ENCODE measurements around the gene DSG3.

Gene DSG3

GRCh38 chr18:31444142-31444541 is 3.4 kb upstream of the DSG3 start:
- 100% methylated on average over 1 of the region's 2 CpGs for WGBS (ENCODE audit: insufficient coverage)
- no peak for DNase-seq
- POLR2A ChIA-PET: no interaction called here
- Histone ChIP-seq H3K27me3 (replicated peaks in 2 of 5; ENCODE audit: control insufficient read depth in 4 of 5, insufficient read depth in 5 of 5, low read length in 4 of 5) (no peaks in the 10 kb centered on the region), H3K4me1 (ENCODE audit: control extremely low read depth in 1 of 4, control insufficient read depth in 4 of 4, insufficient read depth in 4 of 4, low read length in 3 of 4) (no peaks in the 10 kb centered on the region), H3K27ac (ENCODE audit: insufficient read depth in 1 of 2, low read depth in 1 of 2, low read length in 2 of 2, poor library complexity in 1 of 2, severe bottlenecking in 2 of 2) (no peak overlapping the region), H3K36me3 (ENCODE audit: control insufficient read depth in 4 of 4, insufficient read depth in 4 of 4, low read length in 3 of 4) (no peaks in the 10 kb centered on the region), H3K9me3 (ENCODE audit: control extremely low read depth in 1 of 5, control insufficient read depth in 4 of 5, insufficient read depth in 2 of 5, low read depth in 1 of 5, low read length in 4 of 5) (no peaks in the 10 kb centered on the region), H3K4me3 (ENCODE audit: control insufficient read depth in 1 of 7, extremely low read depth in 1 of 7, insufficient read depth in 4 of 7, low read depth in 2 of 7, low read length in 6 of 7) (no peak overlapping the region)
- CTCF ChIA-PET: no interaction called here

DNA sequence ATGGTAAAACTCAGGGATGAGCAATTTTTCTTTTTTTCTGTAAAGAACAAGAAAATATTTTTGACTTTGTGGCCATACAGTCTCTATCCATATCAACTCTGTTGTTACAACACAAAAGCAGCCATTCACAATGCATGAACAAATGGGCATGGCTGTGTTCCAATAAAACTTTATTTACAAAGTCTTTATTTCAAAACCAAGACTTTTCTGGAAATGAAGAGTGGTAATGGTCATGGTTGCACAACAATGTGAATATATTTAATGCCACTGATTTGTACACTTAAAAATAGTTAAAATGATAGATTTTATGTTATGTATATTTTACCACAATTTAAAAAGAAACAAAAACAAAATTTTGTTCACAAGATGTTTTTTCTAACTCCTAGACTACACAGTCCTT is 1.6 kb upstream of the DSG3 start:
- Histone ChIP-seq H3K27me3 (replicated peaks in 2 of 5; ENCODE audit: control insufficient read depth in 4 of 5, insufficient read depth in 5 of 5, low read length in 4 of 5) (no peaks in the 10 kb centered on the region), H3K4me1 (ENCODE audit: control extremely low read depth in 1 of 4, control insufficient read depth in 4 of 4, insufficient read depth in 4 of 4, low read length in 3 of 4) (no peaks in the 10 kb centered on the region), H3K36me3 (ENCODE audit: control insufficient read depth in 4 of 4, insufficient read depth in 4 of 4, low read length in 3 of 4) (no peaks in the 10 kb centered on the region), H3K9me3 (ENCODE audit: control extremely low read depth in 1 of 5, control insufficient read depth in 4 of 5, insufficient read depth in 2 of 5, low read depth in 1 of 5, low read length in 4 of 5) (no peaks in the 10 kb centered on the region), H3K27ac (ENCODE audit: insufficient read depth in 1 of 2, low read depth in 1 of 2, low read length in 2 of 2, poor library complexity in 1 of 2, severe bottlenecking in 2 of 2) (no peak overlapping the region), H3K4me3 (ENCODE audit: control insufficient read depth in 1 of 7, extremely low read depth in 1 of 7, insufficient read depth in 4 of 7, low read depth in 2 of 7, low read length in 6 of 7) (no peak overlapping the region)
- POLR2A ChIA-PET: no interaction called here
- no peak for DNase-seq
- CTCF ChIA-PET: no interaction called here

- Histone ChIP-seq H3K4me1 (ENCODE audit: control extremely low read depth in 1 of 4, control insufficient read depth in 4 of 4, insufficient read depth in 4 of 4, low read length in 3 of 4) (no peaks in the 10 kb centered on the region), H3K27ac (ENCODE audit: insufficient read depth in 1 of 2, low read depth in 1 of 2, low read length in 2 of 2, poor library complexity in 1 of 2, severe bottlenecking in 2 of 2) (no peak overlapping the region), H3K4me3 (ENCODE audit: control insufficient read depth in 1 of 7, extremely low read depth in 1 of 7, insufficient read depth in 4 of 7, low read depth in 2 of 7, low read length in 6 of 7) (no peak overlapping the region), H3K36me3 (ENCODE audit: control insufficient read depth in 4 of 4, insufficient read depth in 4 of 4, low read length in 3 of 4) (no peaks in the 10 kb centered on the region), H3K9me3 (ENCODE audit: control extremely low read depth in 1 of 5, control insufficient read depth in 4 of 5, insufficient read depth in 2 of 5, low read depth in 1 of 5, low read length in 4 of 5) (no peaks in the 10 kb centered on the region), H3K27me3 (replicated peaks in 2 of 5; ENCODE audit: control insufficient read depth in 4 of 5, insufficient read depth in 5 of 5, low read length in 4 of 5) (no peaks in the 10 kb centered on the region)
- ChIA-PET POLR2A (no interaction called here), CTCF (interaction anchor here (1.0 kb wide), 1 partner anchor 10 kb away, joined by 3 read pairs; no protein-coding TSS in a partner anchor)
- WGBS (ENCODE audit: insufficient coverage): no CpG with 5 or more reads among the region's 3 CpGs
- DNase-seq: no peak
Measured at GRCh38 chr18:31446854-31447253, 687 bp upstream of the DSG3 start.

DNA sequence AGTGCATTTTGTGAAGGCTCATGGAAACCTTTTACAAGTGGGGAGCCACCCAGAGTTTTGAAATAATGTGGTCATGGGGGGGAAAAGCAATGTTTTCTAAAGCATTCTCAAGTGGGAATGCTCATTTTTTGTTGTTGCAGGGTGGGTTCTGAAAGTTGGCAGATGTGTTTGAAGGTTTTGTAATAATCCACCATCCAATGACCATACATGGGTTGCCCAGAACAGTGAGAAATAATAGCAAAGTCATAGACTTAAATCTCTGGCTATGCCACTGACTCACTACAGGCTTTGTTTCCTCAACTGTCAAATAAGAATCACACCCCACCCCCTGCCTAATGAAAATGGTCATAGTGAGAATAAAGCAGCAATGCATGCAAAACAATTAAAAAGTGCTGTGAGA is 2.9 kb downstream of the DSG3 start:
- H3K9me3 ChIP-seq (ENCODE audit: control extremely low read depth in 1 of 5, control insufficient read depth in 4 of 5, insufficient read depth in 2 of 5, low read depth in 1 of 5, low read length in 4 of 5): no peaks in the 10 kb centered on the region
- CTCF ChIA-PET: no interaction called here
- no peaks in the 10 kb centered on the region for H3K27me3 ChIP-seq (replicated peaks in 2 of 5; ENCODE audit: control insufficient read depth in 4 of 5, insufficient read depth in 5 of 5, low read length in 4 of 5)
- no peaks in the 10 kb centered on the region for H3K4me1 ChIP-seq (ENCODE audit: control extremely low read depth in 1 of 4, control insufficient read depth in 4 of 4, insufficient read depth in 4 of 4, low read length in 3 of 4)
- DNase-seq: no peak
- no peak overlapping the region for H3K27ac ChIP-seq (ENCODE audit: insufficient read depth in 1 of 2, low read depth in 1 of 2, low read length in 2 of 2, poor library complexity in 1 of 2, severe bottlenecking in 2 of 2)
- no peaks in the 10 kb centered on the region for H3K36me3 ChIP-seq (ENCODE audit: control insufficient read depth in 4 of 4, insufficient read depth in 4 of 4, low read length in 3 of 4)
- H3K4me3 ChIP-seq (ENCODE audit: control insufficient read depth in 1 of 7, extremely low read depth in 1 of 7, insufficient read depth in 4 of 7, low read depth in 2 of 7, low read length in 6 of 7): no peak overlapping the region
- POLR2A ChIA-PET: no interaction called here

- no CpG with 5 or more reads among the region's 1 CpG for WGBS (ENCODE audit: insufficient coverage)
- Histone ChIP-seq H3K27me3 (replicated peaks in 2 of 5; ENCODE audit: control insufficient read depth in 4 of 5, insufficient read depth in 5 of 5, low read length in 4 of 5) (no peaks in the 10 kb centered on the region), H3K4me3 (ENCODE audit: control insufficient read depth in 1 of 7, extremely low read depth in 1 of 7, insufficient read depth in 4 of 7, low read depth in 2 of 7, low read length in 6 of 7) (no peak overlapping the region), H3K9me3 (ENCODE audit: control extremely low read depth in 1 of 5, control insufficient read depth in 4 of 5, insufficient read depth in 2 of 5, low read depth in 1 of 5, low read length in 4 of 5) (no peaks in the 10 kb centered on the region), H3K36me3 (ENCODE audit: control insufficient read depth in 4 of 4, insufficient read depth in 4 of 4, low read length in 3 of 4) (no peaks in the 10 kb centered on the region), H3K27ac (ENCODE audit: insufficient read depth in 1 of 2, low read depth in 1 of 2, low read length in 2 of 2, poor library complexity in 1 of 2, severe bottlenecking in 2 of 2) (no peak overlapping the region), H3K4me1 (ENCODE audit: control extremely low read depth in 1 of 4, control insufficient read depth in 4 of 4, insufficient read depth in 4 of 4, low read length in 3 of 4) (no peaks in the 10 kb centered on the region)
- no peak for DNase-seq
- ChIA-PET POLR2A (no interaction called here), CTCF (no interaction called here)
Measured at GRCh38 chr18:31451625-31452024, 4.1 kb downstream of the DSG3 start.

GRCh38 chr18:31454066-31454708 is 6.6 kb downstream of the DSG3 start:
- H3K9me3 ChIP-seq (ENCODE audit: control extremely low read depth in 1 of 5, control insufficient read depth in 4 of 5, insufficient read depth in 2 of 5, low read depth in 1 of 5, low read length in 4 of 5): no peaks in the 10 kb centered on the region
- ChIA-PET POLR2A (no interaction called here), CTCF (no interaction called here)
- no peak for DNase-seq
- 100% methylated on average over 2 of the region's 3 CpGs for whole genome bisulfite sequencing (ENCODE audit: insufficient coverage)
- H3K36me3 ChIP-seq (ENCODE audit: control insufficient read depth in 4 of 4, insufficient read depth in 4 of 4, low read length in 3 of 4): no peaks in the 10 kb centered on the region
- no peaks in the 10 kb centered on the region for H3K4me1 ChIP-seq (ENCODE audit: control extremely low read depth in 1 of 4, control insufficient read depth in 4 of 4, insufficient read depth in 4 of 4, low read length in 3 of 4)
- H3K27ac ChIP-seq (ENCODE audit: insufficient read depth in 1 of 2, low read depth in 1 of 2, low read length in 2 of 2, poor library complexity in 1 of 2, severe bottlenecking in 2 of 2): no peak overlapping the region
- no peaks in the 10 kb centered on the region for H3K27me3 ChIP-seq (replicated peaks in 2 of 5; ENCODE audit: control insufficient read depth in 4 of 5, insufficient read depth in 5 of 5, low read length in 4 of 5)
- no peak overlapping the region for H3K4me3 ChIP-seq (ENCODE audit: control insufficient read depth in 1 of 7, extremely low read depth in 1 of 7, insufficient read depth in 4 of 7, low read depth in 2 of 7, low read length in 6 of 7)

- Histone ChIP-seq H3K27me3 (replicated peaks in 2 of 5; ENCODE audit: control insufficient read depth in 4 of 5, insufficient read depth in 5 of 5, low read length in 4 of 5) (no peaks in the 10 kb centered on the region), H3K36me3 (ENCODE audit: control insufficient read depth in 4 of 4, insufficient read depth in 4 of 4, low read length in 3 of 4) (no peaks in the 10 kb centered on the region), H3K4me1 (ENCODE audit: control extremely low read depth in 1 of 4, control insufficient read depth in 4 of 4, insufficient read depth in 4 of 4, low read length in 3 of 4) (no peaks in the 10 kb centered on the region), H3K4me3 (ENCODE audit: control insufficient read depth in 1 of 7, extremely low read depth in 1 of 7, insufficient read depth in 4 of 7, low read depth in 2 of 7, low read length in 6 of 7) (no peak overlapping the region), H3K9me3 (ENCODE audit: control extremely low read depth in 1 of 5, control insufficient read depth in 4 of 5, insufficient read depth in 2 of 5, low read depth in 1 of 5, low read length in 4 of 5) (no peaks in the 10 kb centered on the region), H3K27ac (ENCODE audit: insufficient read depth in 1 of 2, low read depth in 1 of 2, low read length in 2 of 2, poor library complexity in 1 of 2, severe bottlenecking in 2 of 2) (no peak overlapping the region)
- no CpG with 5 or more reads among the region's 1 CpG for WGBS (ENCODE audit: insufficient coverage)
- CTCF ChIA-PET: interaction anchor here (1.4 to 1.5 kb wide), 2 partner anchors 8 to 16 kb away, joined by 3 to 4 read pairs; no protein-coding TSS in a partner anchor
- POLR2A ChIA-PET: no interaction called here
- no peak for DNase-seq
Measured at GRCh38 chr18:31469629-31470028, 22.1 kb downstream of the DSG3 start.

Data from common myeloid progenitor, CD34-positive (primary cell).